SK-N-SH (cell line): ENCODE data around the gene FAM120B.

Source experiments
- CHD2 ChIP-seq: fragments of 150-350 bp; IDR thresholded peaks from 2 replicates; pipeline ENCODE4 v1.6.1; 2018; ENCODE audit warnings: low read length; ENCODE audit not compliant: partially characterized antibody
- POLR2AphosphoS5 ChIP-seq: IDR thresholded peaks from 2 replicates; pipeline ENCODE4 v1.6.1; 2012; ENCODE audit warnings: low read depth, low read length
- RFX5 ChIP-seq: IDR thresholded peaks from 2 replicates; pipeline ENCODE4 v1.6.1; 2012; ENCODE audit warnings: mild to moderate bottlenecking, improper control_type of control experiment, low read length
- RXRA ChIP-seq: IDR thresholded peaks from 2 replicates; pipeline ENCODE4 v1.4.0; 2012; ENCODE audit warnings: low read depth, mild to moderate bottlenecking, borderline replicate concordance
- SMC3 ChIP-seq: IDR thresholded peaks from 2 replicates; pipeline ENCODE4 v1.6.1; 2012; ENCODE audit warnings: low read depth, low read length, improper control_type of control experiment
- TAF1 ChIP-seq: IDR thresholded peaks from 2 replicates; pipeline ENCODE4 v1.6.1; 2012; ENCODE audit warnings: low read depth, mild to moderate bottlenecking, low read length, moderate library complexity, borderline replicate concordance
- TEAD4 ChIP-seq: IDR thresholded peaks from 2 replicates; pipeline ENCODE4 v1.4.0; 2012; ENCODE audit warnings: mild to moderate bottlenecking, borderline replicate concordance; ENCODE audit not compliant: insufficient read depth
- TF ChIP-seq, protein P1 (sequence below): IDR thresholded peaks from 2 replicates; pipeline ENCODE4 v1.6.1; 2012; ENCODE audit warnings: mild to moderate bottlenecking, low read depth, low read length, moderate library complexity
- TF ChIP-seq, protein P2 (sequence below): fragments of 200-600 bp; sonication (generic); IDR thresholded peaks from 2 replicates; pipeline ENCODE4 v1.6.1; 2017; ENCODE audit warnings: antibody characterized with exemption, mild to moderate bottlenecking, moderate library complexity

DNA sequence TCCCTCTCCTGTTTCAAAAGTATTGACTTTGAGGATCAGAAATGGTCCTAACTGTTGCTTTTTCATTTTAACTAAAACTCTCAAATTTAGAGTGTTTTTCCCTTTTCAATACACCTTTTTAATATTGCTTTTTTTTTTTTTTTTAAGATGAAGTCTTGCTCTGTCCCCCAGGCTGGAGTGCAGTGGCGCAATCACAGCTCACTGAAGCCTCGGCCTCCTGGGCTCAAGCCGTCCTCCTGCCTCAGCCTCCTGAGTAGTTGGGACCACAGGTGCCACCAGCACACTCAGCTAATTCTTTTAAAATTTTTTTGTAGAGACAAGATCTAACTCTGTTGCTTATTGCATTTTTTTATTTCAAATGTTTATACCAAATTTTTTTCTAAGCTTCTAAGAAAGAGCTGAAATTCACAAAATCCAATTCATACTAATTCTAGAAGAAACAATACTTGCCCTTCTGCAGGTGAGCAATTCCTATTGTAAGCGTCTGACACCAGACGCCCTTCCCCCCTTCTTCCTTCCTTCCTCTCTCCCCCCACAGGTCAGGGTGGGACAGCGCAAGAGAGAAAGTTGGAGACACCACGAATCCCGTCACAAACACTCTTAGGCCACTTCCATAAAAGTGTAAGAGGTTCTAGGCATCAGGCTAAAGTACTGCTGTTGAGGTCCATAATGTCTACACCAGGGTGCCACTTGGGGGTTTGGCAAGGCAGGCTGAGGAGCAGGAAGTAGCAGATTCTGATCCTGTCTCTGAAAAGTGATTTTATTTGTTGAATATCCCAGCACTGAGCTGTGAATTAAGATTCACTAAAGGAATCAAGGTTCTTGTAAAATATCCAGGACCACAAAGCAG, 28.4 kb upstream of the FAM120B start:
- TF ChIP-seq, protein P1, sequence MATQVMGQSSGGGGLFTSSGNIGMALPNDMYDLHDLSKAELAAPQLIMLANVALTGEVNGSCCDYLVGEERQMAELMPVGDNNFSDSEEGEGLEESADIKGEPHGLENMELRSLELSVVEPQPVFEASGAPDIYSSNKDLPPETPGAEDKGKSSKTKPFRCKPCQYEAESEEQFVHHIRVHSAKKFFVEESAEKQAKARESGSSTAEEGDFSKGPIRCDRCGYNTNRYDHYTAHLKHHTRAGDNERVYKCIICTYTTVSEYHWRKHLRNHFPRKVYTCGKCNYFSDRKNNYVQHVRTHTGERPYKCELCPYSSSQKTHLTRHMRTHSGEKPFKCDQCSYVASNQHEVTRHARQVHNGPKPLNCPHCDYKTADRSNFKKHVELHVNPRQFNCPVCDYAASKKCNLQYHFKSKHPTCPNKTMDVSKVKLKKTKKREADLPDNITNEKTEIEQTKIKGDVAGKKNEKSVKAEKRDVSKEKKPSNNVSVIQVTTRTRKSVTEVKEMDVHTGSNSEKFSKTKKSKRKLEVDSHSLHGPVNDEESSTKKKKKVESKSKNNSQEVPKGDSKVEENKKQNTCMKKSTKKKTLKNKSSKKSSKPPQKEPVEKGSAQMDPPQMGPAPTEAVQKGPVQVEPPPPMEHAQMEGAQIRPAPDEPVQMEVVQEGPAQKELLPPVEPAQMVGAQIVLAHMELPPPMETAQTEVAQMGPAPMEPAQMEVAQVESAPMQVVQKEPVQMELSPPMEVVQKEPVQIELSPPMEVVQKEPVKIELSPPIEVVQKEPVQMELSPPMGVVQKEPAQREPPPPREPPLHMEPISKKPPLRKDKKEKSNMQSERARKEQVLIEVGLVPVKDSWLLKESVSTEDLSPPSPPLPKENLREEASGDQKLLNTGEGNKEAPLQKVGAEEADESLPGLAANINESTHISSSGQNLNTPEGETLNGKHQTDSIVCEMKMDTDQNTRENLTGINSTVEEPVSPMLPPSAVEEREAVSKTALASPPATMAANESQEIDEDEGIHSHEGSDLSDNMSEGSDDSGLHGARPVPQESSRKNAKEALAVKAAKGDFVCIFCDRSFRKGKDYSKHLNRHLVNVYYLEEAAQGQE, result no peak
- TF ChIP-seq POLR2AphosphoS5 (no peak), TAF1 (no peak), RFX5 (no peak), TEAD4 (no peak), RXRA (no peak), CHD2 (no peak), SMC3 (no peak)
- TF ChIP-seq, protein P2, sequence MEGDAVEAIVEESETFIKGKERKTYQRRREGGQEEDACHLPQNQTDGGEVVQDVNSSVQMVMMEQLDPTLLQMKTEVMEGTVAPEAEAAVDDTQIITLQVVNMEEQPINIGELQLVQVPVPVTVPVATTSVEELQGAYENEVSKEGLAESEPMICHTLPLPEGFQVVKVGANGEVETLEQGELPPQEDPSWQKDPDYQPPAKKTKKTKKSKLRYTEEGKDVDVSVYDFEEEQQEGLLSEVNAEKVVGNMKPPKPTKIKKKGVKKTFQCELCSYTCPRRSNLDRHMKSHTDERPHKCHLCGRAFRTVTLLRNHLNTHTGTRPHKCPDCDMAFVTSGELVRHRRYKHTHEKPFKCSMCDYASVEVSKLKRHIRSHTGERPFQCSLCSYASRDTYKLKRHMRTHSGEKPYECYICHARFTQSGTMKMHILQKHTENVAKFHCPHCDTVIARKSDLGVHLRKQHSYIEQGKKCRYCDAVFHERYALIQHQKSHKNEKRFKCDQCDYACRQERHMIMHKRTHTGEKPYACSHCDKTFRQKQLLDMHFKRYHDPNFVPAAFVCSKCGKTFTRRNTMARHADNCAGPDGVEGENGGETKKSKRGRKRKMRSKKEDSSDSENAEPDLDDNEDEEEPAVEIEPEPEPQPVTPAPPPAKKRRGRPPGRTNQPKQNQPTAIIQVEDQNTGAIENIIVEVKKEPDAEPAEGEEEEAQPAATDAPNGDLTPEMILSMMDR, result no peak
